RWPE1 (cell line): ENCODE measurements around the gene KRT7.

Experiments used
- CTCF ChIA-PET: fragments of 350-600 bp; sonication (Branson Sonifier 250); formaldehyde crosslinking; extraction: SDS; loops from one replicate; lab custom pipeline; 2021; lab: Yijun Ruan, JAX
- POLR2A ChIA-PET: fragments of 400-600 bp; formaldehyde crosslinking; extraction: SDS; loops from one replicate; lab custom pipeline; 2020; ENCODE audit warnings: antibody characterized with exemption; ENCODE audit not compliant: low non-redundant PET; lab: Yijun Ruan, JAX
- DNase-seq: peaks from one replicate; pipeline ENCODE4 v3.0.0; 2012; ENCODE audit warnings: low spot score
- H3K27ac ChIP-seq: fragments of 450-650 bp; 2 replicates; pipeline ENCODE4 v1.5.1; 2017
- CTCF ChIP-seq: fragments of 450-650 bp; conservative IDR thresholded peaks from 2 replicates; pipeline ENCODE4 v1.5.1; 2017; ENCODE audit warnings: low read depth, mild to moderate bottlenecking

KRT7 gene

GRCh38 chr12:52262286-52262685 lies 29.2 kb downstream of the KRT7 start:
- ChIA-PET POLR2A (no interaction called here), CTCF (no interaction called here)
- DNase-seq = no peak
- no peak overlapping the region for H3K27ac ChIP-seq
- no peak for TF ChIP-seq CTCF

DNA sequence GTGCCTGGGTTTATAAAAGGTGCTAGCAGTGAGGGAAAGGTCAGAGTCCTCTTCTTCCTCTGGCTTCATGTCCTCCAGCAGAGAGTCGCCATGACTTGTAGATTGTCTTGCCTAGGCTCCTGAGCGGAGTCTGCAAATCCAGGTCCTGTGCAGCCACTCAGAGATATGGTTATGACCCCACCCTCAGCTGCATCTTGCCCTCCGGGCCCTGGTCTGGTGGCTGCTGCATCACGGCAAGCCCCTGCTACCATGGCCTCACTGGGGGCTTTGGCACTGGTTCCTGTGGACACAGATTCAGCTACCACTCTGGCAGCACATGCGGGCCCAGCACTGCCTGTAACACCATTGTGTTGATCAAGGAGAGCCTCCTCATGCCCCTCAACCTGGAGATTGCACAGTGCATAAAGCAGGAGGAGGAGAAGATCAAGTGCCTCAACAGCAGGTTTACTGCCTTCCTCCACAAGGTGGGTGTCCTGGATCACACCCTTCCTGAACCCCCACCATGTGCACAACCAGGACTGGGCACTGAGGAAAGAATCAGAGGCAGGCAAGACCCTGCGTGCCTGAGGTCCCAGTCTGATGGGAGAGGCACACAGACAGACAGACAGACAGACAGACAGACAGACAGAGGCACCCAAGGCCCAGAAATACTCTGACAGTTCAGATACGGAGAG lies 30.9 kb downstream of the KRT7 start:
- ChIA-PET CTCF (interaction anchor here (0.6 kb wide), 1 partner anchor 132 kb away, joined by 4 read pairs; no protein-coding TSS in a partner anchor), POLR2A (no interaction called here)
- no peak overlapping the region for H3K27ac ChIP-seq
- TF ChIP-seq CTCF = no peak
- DNase-seq = no peak

DNA sequence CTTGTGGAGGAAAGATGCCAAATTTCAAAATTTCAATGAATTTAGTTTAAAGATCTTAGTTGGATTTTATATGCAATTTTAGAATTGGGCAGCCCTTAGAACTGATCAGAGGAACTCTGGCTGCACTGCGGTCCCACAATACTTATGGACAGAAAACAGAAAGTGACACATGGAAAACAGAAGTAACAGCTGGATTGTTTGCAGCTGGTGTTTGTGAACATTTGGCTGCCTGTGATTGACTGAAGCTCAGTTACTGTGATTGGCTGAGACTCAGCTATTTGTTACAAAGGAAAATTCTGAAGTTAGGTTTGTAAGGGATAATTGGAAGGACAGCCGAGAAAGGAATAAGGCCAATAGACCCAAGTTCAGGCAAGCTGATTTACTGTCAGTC lies 31.4 kb downstream of the KRT7 start:
- H3K27ac ChIP-seq = no peak overlapping the region
- no peak for DNase-seq
- ChIA-PET POLR2A (no interaction called here), CTCF (interaction anchor here (0.6 kb wide), 1 partner anchor 132 kb away, joined by 4 read pairs; no protein-coding TSS in a partner anchor)
- TF ChIP-seq CTCF = no peak

DNA sequence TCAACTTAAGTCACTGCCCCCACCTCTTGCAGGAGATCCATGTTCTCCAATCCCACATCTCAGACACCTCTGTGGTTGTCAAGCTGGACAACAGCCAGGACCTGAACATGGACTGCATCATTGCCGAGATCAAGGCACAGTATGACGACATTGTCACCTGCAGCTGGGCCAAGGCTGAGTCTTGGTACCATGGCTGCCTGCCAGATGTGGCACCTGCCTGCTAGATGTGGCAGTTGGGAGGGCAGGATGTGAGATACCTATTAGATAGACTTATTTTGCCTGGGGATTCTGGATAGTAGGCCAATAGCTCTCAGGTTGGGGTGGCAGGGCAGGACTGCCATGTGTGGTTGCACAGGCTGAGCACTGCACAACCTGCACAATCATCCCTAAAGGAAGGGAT lies 33.5 kb downstream of the KRT7 start:
- CTCF ChIA-PET = interaction anchor here (1.2 kb wide), 1 partner anchor 13 kb away, joined by 5 read pairs; no protein-coding TSS in a partner anchor
- no peak for TF ChIP-seq CTCF
- DNase-seq = no peak
- POLR2A ChIA-PET = no interaction called here
- H3K27ac ChIP-seq = no peak overlapping the region

DNA sequence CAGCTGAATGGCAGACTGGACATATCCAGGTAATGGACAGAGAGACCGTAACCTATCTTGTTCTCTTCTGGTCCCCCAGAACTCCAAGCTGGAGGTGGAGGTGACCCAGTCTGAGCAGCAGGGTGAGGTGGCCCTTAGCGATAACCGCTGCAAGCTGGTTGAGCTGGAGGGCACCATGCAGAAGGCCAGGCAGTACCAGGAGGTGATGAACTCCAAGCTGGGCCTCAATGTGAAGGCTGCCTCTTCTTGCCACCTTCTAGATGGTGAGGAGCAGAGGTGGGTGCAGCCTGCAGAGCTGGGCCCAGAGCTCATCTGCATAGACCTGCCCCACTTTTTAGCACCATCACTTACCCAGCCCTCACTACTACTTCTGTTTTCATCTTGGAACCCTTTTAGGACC lies 34.2 kb downstream of the KRT7 start:
- POLR2A ChIA-PET = no interaction called here
- no peak overlapping the region for H3K27ac ChIP-seq
- TF ChIP-seq CTCF = no peak
- DNase-seq = no peak
- CTCF ChIA-PET = interaction anchor here (0.7 to 1.2 kb wide), 3 partner anchors 11 to 51 kb away, joined by 3 to 7 read pairs (median 5); no protein-coding TSS in a partner anchor

DNA sequence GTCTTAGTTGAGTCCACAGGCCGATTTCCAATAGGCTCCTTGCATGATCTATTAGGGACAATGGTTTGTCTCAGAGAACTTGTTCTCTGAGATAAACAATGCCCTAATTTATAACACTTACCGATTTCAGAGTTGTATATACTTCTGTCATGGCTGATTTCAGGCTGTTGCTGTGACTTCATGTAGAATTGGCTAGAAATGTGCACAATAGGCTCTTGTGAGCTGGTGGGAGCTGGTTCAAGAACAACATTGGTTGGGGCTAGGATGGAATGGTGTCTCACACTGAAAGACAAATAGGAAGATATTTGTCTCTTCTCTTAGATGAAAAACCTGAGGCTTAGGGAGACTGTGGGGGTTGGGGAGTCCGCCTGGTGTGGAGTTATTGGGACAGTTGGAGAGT lies 34.7 kb downstream of the KRT7 start:
- no peak for DNase-seq
- ChIA-PET POLR2A (no interaction called here), CTCF (interaction anchor here (0.7 to 1.1 kb wide), 2 partner anchors 11 to 51 kb away, joined by 3 to 7 read pairs; no protein-coding TSS in a partner anchor)
- TF ChIP-seq CTCF = no peak
- H3K27ac ChIP-seq = no peak overlapping the region
